GM19372 (cell line): Measurements from ENCODE around the gene USPL1.

Experiments used
- ATAC-seq: cut with Tn5 transposase; IDR thresholded peaks from one replicate; pipeline ENCODE4 v1.9.1; 2021; ENCODE audit warnings: mild to moderate bottlenecking, low read depth, moderate library complexity; ENCODE audit not compliant: unreplicated experiment

Gene USPL1

GRCh38 chr13:30654430-30654829 is 36.7 kb downstream of the USPL1 start:
- ATAC-seq: no peak

- no peak for ATAC-seq
These were observed 38.5 kb downstream of the USPL1 start for GRCh38 chr13:30656178-30656577.

GRCh38 chr13:30659980-30660379 is 42.3 kb downstream of the USPL1 start:
- ATAC-seq: no peak

GRCh38 chr13:30660796-30661195 is 43.1 kb downstream of the USPL1 start:
- no peak for ATAC-seq

- ATAC-seq: no peak
These were observed 47.1 kb downstream of the USPL1 start for GRCh38 chr13:30664689-30665275.

GRCh38 chr13:30665638-30666037 is 47.9 kb downstream of the USPL1 start:
- no peak for ATAC-seq

GRCh38 chr13:30666113-30666512 is 48.4 kb downstream of the USPL1 start:
- ATAC-seq: no peak

- ATAC-seq: no peak
These were observed 49.3 kb downstream of the USPL1 start for GRCh38 chr13:30667014-30667413.

- no peak for ATAC-seq
These were observed 50.6 kb downstream of the USPL1 start for GRCh38 chr13:30668312-30668711.

- ATAC-seq: no peak
These were observed 53.6 kb downstream of the USPL1 start for GRCh38 chr13:30671271-30671815.

GRCh38 chr13:30673669-30674521 is 56.2 kb downstream of the USPL1 start:
- ATAC-seq: peak; percentile 83

- ATAC-seq: no peak
These were observed 58.0 kb downstream of the USPL1 start for GRCh38 chr13:30675717-30676116.

GRCh38 chr13:30676672-30677071 is 59.0 kb downstream of the USPL1 start:
- no peak for ATAC-seq

GRCh38 chr13:30679483-30680330 is 62.0 kb downstream of the USPL1 start:
- peak; percentile 71 for ATAC-seq

GRCh38 chr13:30681843-30682242 is 64.1 kb downstream of the USPL1 start:
- no peak for ATAC-seq

GRCh38 chr13:30685320-30685859 is 67.7 kb downstream of the USPL1 start:
- ATAC-seq: no peak

GRCh38 chr13:30685987-30686386 is 68.3 kb downstream of the USPL1 start:
- ATAC-seq: no peak

GRCh38 chr13:30687601-30688000 is 69.9 kb downstream of the USPL1 start:
- no peak for ATAC-seq

GRCh38 chr13:30689752-30690151 is 72.0 kb downstream of the USPL1 start:
- no peak for ATAC-seq
